Measurements from ENCODE around the gene ATRNL1.

GRCh38 chr10:115802911-115803310, 709.7 kb downstream of the ATRNL1 start:
- TF ChIP-seq CTCF (IDR thresholded peaks at IDR 0.05): no peak
- no peak for TF ChIP-seq TEAD4 (IDR thresholded peaks at IDR 0.05; ENCODE audit: borderline replicate concordance, insufficient read depth)
- TF ChIP-seq REST (IDR thresholded peaks at IDR 0.05; ENCODE audit: low read depth, low read length): no peak
- no peak for TF ChIP-seq EZH2phosphoT487 (IDR thresholded peaks at IDR 0.05; ENCODE audit: borderline replicate concordance, low read depth)
- no peak for TF ChIP-seq USF2 (IDR thresholded peaks at IDR 0.05; ENCODE audit: borderline replicate concordance, low read depth, low read length)
- no peak for TF ChIP-seq EP300 (IDR thresholded peaks at IDR 0.05; ENCODE audit: borderline replicate concordance in 1 of 2, low read depth in 1 of 2, low read length in 1 of 2)
- no peak for TF ChIP-seq POLR2AphosphoS5 (IDR thresholded peaks at IDR 0.05; ENCODE audit: low read depth, low read length)
- no peak for TF ChIP-seq RCOR1 (IDR thresholded peaks at IDR 0.05; ENCODE audit: low read length)
- TF ChIP-seq MEF2A (IDR thresholded peaks at IDR 0.05; ENCODE audit: borderline replicate concordance, low read depth): no peak
- TF ChIP-seq MAX (IDR thresholded peaks at IDR 0.05; ENCODE audit: low read depth): no peak
- no peak for TF ChIP-seq TAF1 (IDR thresholded peaks at IDR 0.05; ENCODE audit: borderline replicate concordance, low read depth, low read length)
